H7 (cell line): Measurements from ENCODE around the gene DDN. TPM values are rescaled to one million over a fixed set of nuclear protein-coding genes. Genes with fewer than 3 reads are reported as not detected.

ENCODE experiments used
- DNase-seq: peaks from one replicate; pipeline ENCODE4 v3.0.0; 2012
- H3K27me3 ChIP-seq: 2 replicates; pipeline ENCODE4 v1.6.0; 2011; ENCODE audit warnings: mild to moderate bottlenecking, low read length; ENCODE audit not compliant: control insufficient read depth, insufficient read depth
- H3K36me3 ChIP-seq: replicated peaks from 2 replicates; pipeline ENCODE4 v1.5.1; 2011; ENCODE audit warnings: low read length; ENCODE audit not compliant: control insufficient read depth, insufficient read depth
- H3K4me3 ChIP-seq: 2 replicates; pipeline ENCODE4 v1.5.1; 2011; ENCODE audit warnings: low read depth, mild to moderate bottlenecking, control low read depth, low read length, moderate library complexity; ENCODE audit not compliant: insufficient read depth
- total RNA-seq: library from RNA; depleted of rRNA; stranded (reverse); fragments of >200 nt; shearing (Covaris generic); gene quantifications from 2 replicates; pipeline ENCODE4 v1.2.3, GENCODE V29; 2014

The DDN gene
- total RNA-seq, 1 experiment from 2014 or later = 0.10 TPM

DNA sequence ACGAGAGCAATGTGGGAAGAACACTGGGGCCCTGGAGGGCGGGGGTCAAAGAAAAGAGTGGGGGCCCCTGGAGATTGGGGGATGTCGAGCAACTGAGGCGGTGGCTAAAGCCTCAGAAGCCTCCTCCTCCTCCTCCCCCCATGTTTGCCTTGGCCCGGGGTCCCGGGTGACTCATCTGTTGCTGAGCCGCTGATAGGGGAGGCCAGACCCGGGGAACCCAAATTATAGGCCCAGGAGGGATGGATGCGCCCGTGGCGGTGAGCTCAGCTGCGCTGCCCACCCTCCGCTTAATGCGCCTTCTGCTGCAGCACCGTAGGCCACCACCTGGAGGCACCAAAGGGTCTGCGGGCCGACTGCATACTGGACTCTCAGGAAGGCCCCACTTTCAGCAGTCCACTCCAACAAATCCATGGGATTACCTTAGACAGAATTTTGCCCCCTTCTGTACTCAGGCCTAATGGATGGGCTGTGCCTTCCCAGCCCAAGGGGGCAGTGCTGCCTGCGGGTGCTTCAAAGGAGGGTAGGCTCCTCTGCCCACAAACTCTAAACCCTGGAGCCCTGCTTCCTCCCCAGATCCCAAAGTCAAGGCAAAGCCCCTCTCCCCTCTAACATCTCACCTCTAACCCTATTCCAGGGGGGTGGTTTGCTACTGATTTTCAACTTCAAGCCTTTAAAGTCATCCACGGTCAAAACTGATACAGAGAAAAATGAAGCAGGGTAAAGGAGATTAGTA lies 25.1 kb downstream of the DDN start:
- H3K4me3 ChIP-seq = no peak overlapping the region; the same call in 1 of the 2 replicates
- no peaks in the 10 kb centered on the region for H3K36me3 ChIP-seq
- DNase-seq = peak; percentile 89
- H3K27me3 ChIP-seq = peaks cover 98% of the 10 kb centered on the region

DNA sequence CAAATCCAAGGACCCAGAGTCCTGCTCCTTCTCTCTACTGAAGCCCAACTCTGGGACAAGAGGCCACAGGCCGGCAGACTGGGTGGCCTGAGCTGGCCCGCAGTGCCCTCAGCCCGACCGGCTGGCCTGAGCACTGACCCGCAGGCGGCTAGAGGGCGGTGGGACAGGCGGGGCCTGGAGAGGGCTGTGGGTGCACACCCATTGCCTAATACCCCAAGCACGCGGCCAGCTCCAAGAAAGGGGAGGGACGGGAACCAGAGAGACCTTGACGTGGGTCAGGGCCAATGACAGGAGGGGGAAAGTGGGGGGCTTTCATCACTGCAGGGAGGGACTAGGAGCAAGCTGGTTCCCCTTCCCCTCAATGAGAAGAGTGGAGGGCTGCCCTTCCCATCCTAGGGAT lies 25.6 kb downstream of the DDN start:
- DNase-seq = peak; percentile 71
- peaks cover 96% of the 10 kb centered on the region for H3K27me3 ChIP-seq
- no peak overlapping the region for H3K4me3 ChIP-seq
- no peaks in the 10 kb centered on the region for H3K36me3 ChIP-seq

DNA sequence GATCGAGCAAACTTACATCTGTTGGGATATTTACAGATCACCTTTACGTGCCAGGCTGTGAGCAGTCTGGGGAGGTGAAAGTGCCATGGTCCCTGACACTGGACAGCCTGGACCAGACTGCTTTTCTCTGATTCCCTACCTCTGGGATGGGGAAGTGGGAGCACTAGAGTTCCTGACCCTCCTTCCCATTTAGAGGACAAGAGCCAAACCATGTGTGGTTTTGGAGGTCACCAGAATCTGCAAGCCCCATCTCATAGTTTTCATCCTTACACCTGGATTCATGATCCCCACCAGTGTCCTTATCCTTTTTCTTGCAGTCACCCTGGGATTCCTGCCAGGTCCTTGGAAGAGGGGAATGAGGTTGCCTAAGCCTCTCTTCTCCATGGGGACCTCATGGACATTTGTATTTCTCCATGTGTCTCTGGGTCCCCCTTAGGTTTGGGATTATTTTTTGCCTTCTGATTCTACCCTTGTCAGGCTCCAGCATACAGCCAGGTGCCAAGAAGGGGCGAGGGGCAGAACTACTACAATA lies 26.2 kb downstream of the DDN start:
- Histone ChIP-seq H3K36me3 (no peaks in the 10 kb centered on the region), H3K27me3 (peaks cover 96% of the 10 kb centered on the region)

GRCh38 chr12:48972213-48972951 lies 26.8 kb downstream of the DDN start:
- Histone ChIP-seq H3K4me3 (no peak overlapping the region), H3K36me3 (no peaks in the 10 kb centered on the region), H3K27me3 (peaks cover 94% of the 10 kb centered on the region)
- peak; percentile 74 for DNase-seq

More for the DNA sequence above, 26.2 kb downstream of the DDN start:
- H3K4me3 ChIP-seq = no peak overlapping the region
- no peak for DNase-seq

GRCh38 chr12:48970702-48971334 lies 28.4 kb downstream of the DDN start:
- H3K36me3 ChIP-seq = no peaks in the 10 kb centered on the region
- peak overlapping the region; percentile 60; the same call in 1 of the 2 replicates for H3K4me3 ChIP-seq
- DNase-seq = peak; percentile 68
- H3K27me3 ChIP-seq = peaks cover 88% of the 10 kb centered on the region

GRCh38 chr12:48969833-48970701 lies 29.1 kb downstream of the DDN start:
- peak; percentile 92 for DNase-seq

DNA sequence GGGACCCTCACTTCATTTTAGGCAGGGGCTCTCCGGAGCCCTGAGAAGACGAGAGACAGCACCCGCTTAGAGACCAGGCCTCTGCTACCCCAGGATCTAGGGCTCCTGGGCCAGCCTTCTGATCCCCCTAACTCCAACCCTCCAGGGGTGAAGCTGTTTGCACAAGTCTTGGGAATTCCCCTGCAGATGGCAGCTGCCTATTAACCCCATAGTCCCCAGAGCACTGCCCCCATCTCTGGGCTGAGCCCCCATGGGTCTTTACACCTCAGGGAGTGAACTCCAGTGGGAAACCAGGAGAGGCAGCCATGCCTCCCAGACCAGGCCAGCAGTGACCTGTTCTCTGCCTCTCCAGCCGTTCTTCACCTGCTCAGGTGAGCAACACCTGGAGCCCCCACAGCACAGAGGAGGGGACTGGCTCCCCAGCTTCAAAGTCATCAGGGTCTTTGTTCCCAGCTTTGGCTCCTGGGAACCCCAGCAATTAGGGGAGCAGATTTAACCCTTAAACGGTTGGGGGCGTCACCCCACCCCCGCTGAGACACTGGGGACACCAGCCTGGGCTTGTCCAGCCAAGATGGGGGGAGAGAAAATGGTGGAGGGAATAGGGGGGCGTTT lies 29.9 kb downstream of the DDN start:
- no peak overlapping the region for H3K4me3 ChIP-seq
- DNase-seq = peak; percentile 81
- H3K27me3 ChIP-seq = peaks cover 73% of the 10 kb centered on the region
- H3K36me3 ChIP-seq = no peaks in the 10 kb centered on the region

More at GRCh38 chr12:48969833-48970701, 29.1 kb downstream of the DDN start:
- peaks cover 80% of the 10 kb centered on the region for H3K27me3 ChIP-seq
- H3K36me3 ChIP-seq = no peaks in the 10 kb centered on the region
- peak overlapping the region; percentile 23 for H3K4me3 ChIP-seq

- peak; percentile 67 for DNase-seq
- Histone ChIP-seq H3K36me3 (no peaks in the 10 kb centered on the region), H3K4me3 (no peak overlapping the region), H3K27me3 (peaks cover 65% of the 10 kb centered on the region)
These were observed 30.7 kb downstream of the DDN start for GRCh38 chr12:48968467-48968866.

- H3K4me3 ChIP-seq = no peak overlapping the region
- H3K36me3 ChIP-seq = no peaks in the 10 kb centered on the region
- peaks cover 60% of the 10 kb centered on the region for H3K27me3 ChIP-seq
- DNase-seq = peak; percentile 57
These were observed 31.2 kb downstream of the DDN start for GRCh38 chr12:48967991-48968390.

DNA sequence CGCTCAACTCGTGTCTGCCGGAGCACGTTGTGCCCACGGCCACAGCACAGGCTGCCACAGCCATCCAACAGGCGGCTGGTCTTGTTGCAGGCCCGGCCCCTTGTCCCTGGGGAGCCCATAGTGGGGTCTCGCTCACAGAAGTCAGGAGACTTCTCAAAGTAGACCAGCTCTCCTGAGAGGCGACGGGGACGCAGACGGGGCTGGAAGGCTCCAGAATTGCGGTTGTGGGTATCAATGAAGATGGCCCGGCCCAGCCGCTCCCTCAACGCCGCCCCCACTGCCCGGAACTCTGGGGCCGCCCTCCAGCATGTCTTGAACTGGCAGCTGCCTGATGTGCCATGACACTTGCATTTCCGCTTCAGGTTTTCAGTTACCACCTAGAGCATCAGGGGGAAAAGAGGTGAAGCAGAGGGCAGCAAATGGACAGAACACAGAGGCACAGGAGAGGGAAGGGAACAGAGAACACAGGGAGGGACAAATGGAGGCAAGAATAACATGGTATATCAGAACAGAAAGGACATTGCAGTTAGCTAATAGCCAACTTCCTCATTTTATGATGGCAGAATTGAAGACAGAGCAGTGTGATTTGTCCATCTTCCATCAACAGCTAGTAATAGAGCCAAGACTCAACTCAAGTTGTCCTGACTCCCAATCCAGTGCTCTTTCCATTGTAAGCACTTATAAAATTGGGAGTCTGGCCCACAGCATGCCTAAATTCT lies 32.8 kb downstream of the DDN start:
- DNase-seq = peak; percentile 66
- Histone ChIP-seq H3K4me3 (no peak overlapping the region), H3K27me3 (peaks cover 43% of the 10 kb centered on the region), H3K36me3 (no peaks in the 10 kb centered on the region)

DNA sequence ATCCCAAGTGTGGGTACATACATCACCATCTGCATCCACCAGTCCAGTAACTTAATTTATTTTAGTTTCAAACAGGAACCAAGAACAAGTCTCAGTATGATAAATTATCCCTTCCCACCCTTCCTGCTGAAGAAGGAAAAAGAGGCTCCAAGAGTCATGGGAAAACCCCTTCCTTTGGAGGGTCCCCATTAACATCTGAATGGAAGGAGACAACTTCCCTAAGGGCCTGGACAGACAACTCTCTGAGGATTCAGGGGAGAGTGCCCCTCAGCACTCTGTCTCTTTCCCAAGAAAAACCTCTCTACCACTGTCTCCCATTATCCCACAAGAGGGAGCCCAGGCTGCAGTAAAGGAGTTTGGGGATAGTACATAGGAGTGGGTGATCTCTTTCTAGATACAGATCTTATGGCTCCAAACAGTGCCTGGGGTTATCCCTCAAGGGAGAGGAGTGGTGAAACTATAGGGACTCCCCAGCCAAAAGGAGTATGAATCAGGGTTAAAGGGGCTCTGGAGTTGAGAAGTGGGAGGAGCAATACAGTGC lies 33.8 kb downstream of the DDN start:
- peak; percentile 92 for DNase-seq
- Histone ChIP-seq H3K27me3 (peaks cover 34% of the 10 kb centered on the region), H3K36me3 (no peaks in the 10 kb centered on the region), H3K4me3 (no peak overlapping the region)

DNA sequence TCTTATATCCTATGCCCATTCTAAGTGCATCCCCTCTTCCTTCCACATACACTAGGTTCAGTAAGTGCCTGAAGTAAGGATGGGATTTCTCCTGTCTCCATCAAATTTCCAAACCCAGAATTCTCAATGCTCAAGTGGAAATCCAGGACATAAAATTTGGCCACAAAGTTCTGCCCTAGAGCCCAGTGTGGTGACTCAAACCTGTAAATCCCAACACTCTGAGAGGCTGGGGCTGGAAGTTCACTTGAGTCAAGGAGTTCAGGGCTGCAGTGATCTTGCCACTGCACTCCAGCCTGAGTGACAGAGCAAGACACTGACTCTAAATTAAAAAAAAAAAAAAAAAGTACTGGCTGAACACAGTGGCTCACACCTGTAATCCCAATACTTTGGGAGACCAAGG lies 37.4 kb downstream of the DDN start:
- Histone ChIP-seq H3K27me3 (peaks cover 8% of the 10 kb centered on the region; the same call in 1 of the 2 replicates), H3K36me3 (no peaks in the 10 kb centered on the region), H3K4me3 (no peak overlapping the region)
- DNase-seq = no peak

DNA sequence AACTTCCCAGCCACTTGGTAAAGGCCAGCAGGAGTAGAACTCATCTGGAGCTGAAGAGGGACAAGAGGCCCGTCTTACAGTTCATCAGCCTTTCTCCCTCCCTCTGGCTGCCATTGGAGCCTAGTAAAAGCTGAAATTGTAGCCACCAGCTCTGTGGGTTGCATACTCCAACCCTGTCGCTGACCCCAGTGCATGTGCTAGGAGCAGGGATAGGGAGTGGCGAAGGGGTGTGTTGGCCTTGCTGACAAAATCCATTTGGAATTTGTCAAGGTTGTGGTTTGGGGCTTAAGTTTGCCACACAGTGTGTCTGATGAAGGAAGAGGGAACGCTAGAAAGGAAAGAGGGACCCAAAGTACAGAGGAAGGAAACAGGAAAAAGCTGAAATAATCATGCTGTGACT lies 37.8 kb downstream of the DDN start:
- Histone ChIP-seq H3K36me3 (no peaks in the 10 kb centered on the region), H3K4me3 (no peak overlapping the region), H3K27me3 (peaks cover 3% of the 10 kb centered on the region; the same call in 1 of the 2 replicates)
- DNase-seq = no peak
